Measurements from ENCODE around the gene MED9.

DNA sequence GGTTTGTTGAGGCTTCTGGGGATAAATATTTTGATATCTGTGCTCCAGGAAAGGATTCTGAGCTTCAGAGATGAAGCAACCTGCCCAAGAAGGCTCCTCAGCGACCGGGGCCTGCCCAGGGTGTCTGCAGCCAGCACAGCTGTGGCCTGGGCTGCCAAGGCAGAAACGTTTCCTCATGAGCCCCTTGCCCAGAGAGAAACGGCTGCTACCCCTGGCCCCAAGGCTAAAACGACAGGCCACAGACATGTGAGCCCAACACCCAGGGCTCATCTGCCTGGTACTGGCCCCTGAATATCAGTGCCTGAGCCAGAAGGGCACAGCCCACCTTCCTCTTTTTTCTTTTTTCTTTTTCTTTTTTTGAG is 64.8 kb downstream of the MED9 start:
- TF ChIP-seq, protein P1, sequence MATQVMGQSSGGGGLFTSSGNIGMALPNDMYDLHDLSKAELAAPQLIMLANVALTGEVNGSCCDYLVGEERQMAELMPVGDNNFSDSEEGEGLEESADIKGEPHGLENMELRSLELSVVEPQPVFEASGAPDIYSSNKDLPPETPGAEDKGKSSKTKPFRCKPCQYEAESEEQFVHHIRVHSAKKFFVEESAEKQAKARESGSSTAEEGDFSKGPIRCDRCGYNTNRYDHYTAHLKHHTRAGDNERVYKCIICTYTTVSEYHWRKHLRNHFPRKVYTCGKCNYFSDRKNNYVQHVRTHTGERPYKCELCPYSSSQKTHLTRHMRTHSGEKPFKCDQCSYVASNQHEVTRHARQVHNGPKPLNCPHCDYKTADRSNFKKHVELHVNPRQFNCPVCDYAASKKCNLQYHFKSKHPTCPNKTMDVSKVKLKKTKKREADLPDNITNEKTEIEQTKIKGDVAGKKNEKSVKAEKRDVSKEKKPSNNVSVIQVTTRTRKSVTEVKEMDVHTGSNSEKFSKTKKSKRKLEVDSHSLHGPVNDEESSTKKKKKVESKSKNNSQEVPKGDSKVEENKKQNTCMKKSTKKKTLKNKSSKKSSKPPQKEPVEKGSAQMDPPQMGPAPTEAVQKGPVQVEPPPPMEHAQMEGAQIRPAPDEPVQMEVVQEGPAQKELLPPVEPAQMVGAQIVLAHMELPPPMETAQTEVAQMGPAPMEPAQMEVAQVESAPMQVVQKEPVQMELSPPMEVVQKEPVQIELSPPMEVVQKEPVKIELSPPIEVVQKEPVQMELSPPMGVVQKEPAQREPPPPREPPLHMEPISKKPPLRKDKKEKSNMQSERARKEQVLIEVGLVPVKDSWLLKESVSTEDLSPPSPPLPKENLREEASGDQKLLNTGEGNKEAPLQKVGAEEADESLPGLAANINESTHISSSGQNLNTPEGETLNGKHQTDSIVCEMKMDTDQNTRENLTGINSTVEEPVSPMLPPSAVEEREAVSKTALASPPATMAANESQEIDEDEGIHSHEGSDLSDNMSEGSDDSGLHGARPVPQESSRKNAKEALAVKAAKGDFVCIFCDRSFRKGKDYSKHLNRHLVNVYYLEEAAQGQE (IDR thresholded peaks at IDR 0.05): no peak
- TF ChIP-seq CTCF (IDR thresholded peaks at IDR 0.05; ENCODE audit: low read depth, low read length, missing input control): no peak
- TF ChIP-seq RAD21 (IDR thresholded peaks at IDR 0.05): no peak
- no peak for TF ChIP-seq SP1 (IDR thresholded peaks at IDR 0.05)

Data from liver (tissue), 3 donors.